Aorta (tissue), 5 donors: Measurements from ENCODE around the gene SRPK2. TPM values are rescaled to one million over a fixed set of nuclear protein-coding genes. Genes with fewer than 3 reads are reported as not detected.
"Not testable (repeated sequence)": the region's sequence is repeated elsewhere in the genome, so short reads cannot be mapped to it uniquely, and the experiment has no call there.

Source experiments
- ATAC-seq: fragments of 200-7000 bp; cut with Tn5 transposase; one replicate; pipeline ENCODE4 v1.9.1; 2022; ENCODE audit warnings: moderate library complexity; ENCODE audit not compliant: low FRiP score
- DNase-seq, 2 donors: peaks; one replicate each; pipeline ENCODE4 v3.0.0-alpha.2; 2020
- H3K27ac ChIP-seq, 2 donors: one replicate each; pipeline ENCODE4 v1.5.1; 2013; ENCODE audit warnings: low read length in 2 of 2, mild to moderate bottlenecking in 2 of 2, moderate library complexity in 2 of 2, control low read depth in 1 of 2, inconsistent platforms in 1 of 2, low read depth in 1 of 2
- H3K27me3 ChIP-seq, 2 donors: one replicate each; pipeline ENCODE4 v1.6.1; 2013; ENCODE audit warnings: control low read depth in 1 of 2, low read length in 1 of 2, mild to moderate bottlenecking in 1 of 2, moderate library complexity in 1 of 2; ENCODE audit not compliant: insufficient read depth in 2 of 2, control insufficient read depth in 1 of 2
- H3K36me3 ChIP-seq, 2 donors: one replicate each; pipeline ENCODE4 v1.6.1; 2013; ENCODE audit warnings: control low read depth in 1 of 2, low read length in 1 of 2, mild to moderate bottlenecking in 1 of 2; ENCODE audit not compliant: insufficient read depth in 2 of 2, control insufficient read depth in 1 of 2
- H3K4me1 ChIP-seq, 2 donors: one replicate each; pipeline ENCODE4 v1.6.1; 2013; ENCODE audit warnings: low read length in 2 of 2, control low read depth in 1 of 2, mild to moderate bottlenecking in 1 of 2, moderate library complexity in 1 of 2; ENCODE audit not compliant: insufficient read depth in 2 of 2, control insufficient read depth in 1 of 2
- H3K4me3 ChIP-seq, 2 donors: one replicate each; pipeline ENCODE4 v1.5.1; 2013; ENCODE audit warnings: low read length in 2 of 2, control low read depth in 1 of 2, mild to moderate bottlenecking in 1 of 2
- H3K9me3 ChIP-seq: one replicate; pipeline ENCODE4 v1.6.1; 2013; ENCODE audit warnings: mild to moderate bottlenecking, low read length; ENCODE audit not compliant: control insufficient read depth
- WGBS, 2 donors: extraction: QIAGEN DNeasy Blood & Tissue Kit; methylation state at CpG; one replicate each; pipeline ENCODE4 v1.1.7; 2013; 5-methylcytosine and 5-hydroxymethylcytosine counted together
- intact Hi-C, 2 donors: fragments of 100-400 bp; cut with DNase I; formaldehyde crosslinking; loops; one replicate each; pipeline versions ENCODE4 v1.14.2 to v1.15.0; 2022
- polyA plus RNA-seq, 2 donors: library from polyadenylated mRNA; stranded (reverse); fragments of 200-250 nt; gene quantifications; one replicate each; pipeline ENCODE4 v1.2.3, GENCODE V29; 2013
- total RNA-seq, 2 donors: library from RNA; stranded (reverse); fragmentation: NEBNext Ultra II Directional; extraction: Animal tissue kit (Norgen Biotek cat#: 25700); gene quantifications; one replicate each; pipeline ENCODE4 v1.2.1, GENCODE V29; 2021
- donor health status: healthy with polysubstance abuse.
- donor health status: Bipolar disorder and iron deficiency.
- donor health status: DM: no; HTN: no; CAD: no.
- donor health status: DM: no; HTN: no; CAD: no.
- donor health status: DM: yes; HTN: yes; CAD: no.

SRPK2 gene
- total and polyA plus RNA-seq, 4 donors = 11.5 to 49.7 (median 28.7) TPM

DNA sequence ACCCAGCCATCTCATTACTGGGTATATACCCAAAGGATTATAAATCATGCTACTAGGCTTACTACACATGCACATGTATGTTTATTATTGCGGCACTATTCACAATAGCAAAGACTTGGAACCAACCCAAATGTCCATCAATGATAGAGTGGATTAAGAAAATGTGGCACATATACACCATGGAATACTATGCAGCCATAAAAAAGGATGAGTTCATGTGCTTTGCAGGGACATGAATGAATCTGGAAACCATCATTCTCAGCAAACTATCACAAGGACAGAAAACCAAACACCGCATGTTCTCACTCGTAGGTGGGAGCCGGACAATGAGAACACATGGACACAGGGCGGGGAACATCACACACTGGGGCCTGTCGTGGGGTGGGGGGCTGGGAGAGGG, 25.1 kb downstream of the SRPK2 start:
- H3K4me3 ChIP-seq, H3K4me1 ChIP-seq, H3K36me3 ChIP-seq, H3K27me3 ChIP-seq, DNase-seq, H3K9me3 ChIP-seq, intact Hi-C loops, ATAC-seq, H3K27ac ChIP-seq: not testable (repeated sequence)
- WGBS, 2 donors = 96 to 97% methylated on average over 6 of the region's 6 CpGs

DNA sequence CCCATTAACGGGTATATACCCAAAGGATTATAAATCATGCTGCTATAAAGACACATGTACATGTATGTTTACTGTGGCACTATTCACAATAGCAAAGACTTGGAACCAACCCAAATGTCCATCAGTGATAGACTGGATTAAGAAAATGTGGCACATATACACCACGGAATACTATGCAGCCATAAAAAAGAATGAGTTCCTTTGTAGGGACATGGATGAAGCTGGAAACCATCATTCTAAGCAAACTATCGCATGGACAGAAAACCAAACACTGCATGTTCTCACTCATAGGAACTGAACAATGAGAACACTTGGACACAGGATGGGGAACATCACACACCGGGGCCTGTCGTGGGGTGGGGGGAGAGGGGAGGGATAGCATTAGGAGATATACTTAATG, 26.0 kb downstream of the SRPK2 start:
- ATAC-seq, DNase-seq, H3K27ac ChIP-seq, H3K36me3 ChIP-seq, H3K4me1 ChIP-seq, intact Hi-C loops, H3K27me3 ChIP-seq, H3K9me3 ChIP-seq, H3K4me3 ChIP-seq: not testable (repeated sequence)
- WGBS, 2 donors = 89% methylated on average over 4 to 5 of the region's 5 CpGs

DNA sequence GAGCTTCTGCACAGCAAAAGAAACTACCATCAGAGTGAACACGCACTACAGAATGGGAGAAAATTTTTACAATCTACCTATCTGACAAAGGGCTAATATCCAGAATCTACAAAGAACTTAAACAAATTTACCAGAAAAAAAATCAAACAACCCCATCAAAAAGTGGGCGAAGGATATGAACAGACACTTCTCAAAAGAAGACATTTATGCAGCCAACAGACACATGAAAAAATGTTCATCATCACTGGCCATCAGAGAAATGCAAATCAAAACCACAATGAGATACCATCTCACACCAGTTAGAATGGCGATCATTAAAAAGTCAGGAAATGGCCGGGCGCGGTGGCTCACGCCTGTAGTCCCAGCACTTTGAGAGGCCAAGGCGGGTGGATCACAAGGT, 26.7 kb downstream of the SRPK2 start:
- WGBS, 2 donors = 95 to 98% methylated on average over 7 to 8 of the region's 8 CpGs
- H3K27ac ChIP-seq, H3K36me3 ChIP-seq, H3K9me3 ChIP-seq, intact Hi-C loops, ATAC-seq, H3K4me3 ChIP-seq, H3K27me3 ChIP-seq, H3K4me1 ChIP-seq, DNase-seq: not testable (repeated sequence)

DNA sequence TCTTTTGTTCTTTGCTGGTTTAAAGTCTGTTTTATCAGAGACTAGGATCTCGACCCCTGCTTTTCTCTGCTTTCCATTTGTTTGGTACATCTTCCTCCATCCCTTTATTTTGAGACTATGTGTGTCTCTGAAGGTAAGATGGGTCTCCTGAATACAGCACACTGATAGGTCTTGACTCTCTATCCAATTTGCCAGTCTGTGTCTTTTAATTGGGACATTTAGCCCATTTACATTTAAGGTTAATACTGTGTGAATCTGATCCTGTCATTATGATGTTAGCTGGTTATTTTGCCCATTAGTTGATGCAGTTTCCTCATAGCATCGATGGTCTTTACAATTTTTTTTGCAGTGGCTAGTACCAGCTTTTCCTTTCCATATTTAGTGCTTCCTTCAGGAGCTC, 28.6 kb downstream of the SRPK2 start:
- H3K4me1 ChIP-seq, H3K9me3 ChIP-seq, ATAC-seq, H3K27me3 ChIP-seq, H3K36me3 ChIP-seq, intact Hi-C loops, H3K4me3 ChIP-seq, H3K27ac ChIP-seq, DNase-seq: not testable (repeated sequence)
- 89 to 98% methylated on average over 2 of the region's 2 CpGs for WGBS, 2 donors

DNA sequence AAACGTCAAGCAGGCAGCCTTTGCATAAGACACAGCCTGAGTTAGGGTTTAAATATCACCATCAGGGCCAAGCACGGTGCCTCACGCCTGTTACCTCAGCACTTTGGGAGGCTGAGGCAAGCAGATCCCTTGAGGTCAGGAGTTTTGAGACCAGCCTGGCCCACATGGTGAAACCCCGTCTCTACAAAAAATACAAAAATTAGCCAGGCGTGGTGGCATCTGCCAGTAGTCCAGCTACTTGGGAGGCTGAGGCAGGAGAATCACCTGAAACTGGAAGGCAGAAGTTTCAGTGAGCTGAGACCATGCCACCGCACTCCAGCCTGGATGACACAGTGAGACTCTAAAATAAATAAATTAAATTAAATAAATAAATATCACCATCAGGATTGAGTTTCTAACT, 33.0 kb downstream of the SRPK2 start:
- H3K4me3 ChIP-seq = no peak overlapping the region
- H3K36me3 ChIP-seq = no peaks in the 10 kb centered on the region
- H3K4me1 ChIP-seq = peaks cover 0 to 3% of the 10 kb centered on the region in 2 donors
- no peak overlapping the region for H3K27ac ChIP-seq
- no peaks in the 10 kb centered on the region for H3K9me3 ChIP-seq
- intact Hi-C loops = loop anchor here in 1 of 2 donors (10.0 kb wide), 1 partner anchor 211 kb away; no protein-coding TSS in a partner anchor
- WGBS, 2 donors = 83 to 90% methylated on average over 6 of the region's 6 CpGs
- DNase-seq (no peak), ATAC-seq (no peak)
- H3K27me3 ChIP-seq = no peaks in the 10 kb centered on the region

DNA sequence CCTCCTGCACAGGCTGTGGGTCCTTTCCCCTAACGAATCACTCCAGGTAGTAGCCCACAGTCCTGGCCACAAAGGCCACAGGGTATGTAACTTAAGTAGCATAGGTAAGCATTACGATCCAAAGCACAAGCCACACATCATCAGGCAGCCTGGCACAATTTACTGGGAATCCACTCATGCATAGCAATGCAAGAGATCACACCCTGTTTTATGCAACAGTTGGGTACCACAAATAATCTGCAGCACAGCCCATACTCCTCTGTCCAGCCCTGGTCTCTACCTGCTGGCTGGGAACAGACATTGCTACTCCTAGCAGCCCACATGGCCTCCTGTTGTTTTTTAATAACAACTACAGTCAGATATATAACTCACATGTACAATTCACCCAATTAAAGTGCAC, 34.3 kb downstream of the SRPK2 start:
- Histone ChIP-seq H3K27me3 (no peaks in the 10 kb centered on the region), H3K27ac (no peak overlapping the region), H3K4me3 (no peak overlapping the region), H3K4me1 (peaks cover 0 to 3% of the 10 kb centered on the region in 2 donors), H3K36me3 (no peaks in the 10 kb centered on the region), H3K9me3 (no peaks in the 10 kb centered on the region)
- intact Hi-C loops = loop anchor here in 1 of 2 donors (10.0 kb wide), 1 partner anchor 210 kb away; no protein-coding TSS in a partner anchor
- WGBS, 2 donors = 91 to 96% methylated on average over 2 of the region's 2 CpGs
- no peak for ATAC-seq
- DNase-seq = no peak

DNA sequence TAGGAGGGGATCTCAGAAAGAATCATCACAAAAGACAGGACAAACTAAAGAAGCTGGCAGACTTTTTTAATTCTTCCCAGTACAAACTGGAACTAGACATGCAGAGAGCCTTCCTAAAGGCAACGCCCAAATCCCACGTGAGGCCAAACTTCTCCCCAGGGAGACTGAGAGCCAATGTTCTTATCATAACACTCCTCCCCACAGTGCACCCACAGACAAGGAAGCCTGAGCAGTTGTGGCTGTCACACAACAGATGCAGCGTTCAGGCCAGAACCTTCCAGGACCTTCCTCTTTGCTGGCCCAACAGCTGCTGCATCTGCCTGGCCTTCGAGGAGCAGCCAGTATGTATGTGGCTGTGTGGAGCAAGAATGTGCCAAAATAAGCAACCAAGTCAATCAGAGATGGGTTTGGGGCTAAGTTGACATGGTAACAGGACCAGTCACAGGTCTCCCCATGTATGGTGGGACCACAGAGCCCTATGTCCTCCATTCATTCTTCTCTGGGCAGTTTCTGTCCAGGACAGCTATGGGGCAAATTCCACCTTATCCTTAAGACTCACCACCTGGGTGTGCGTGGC, 34.9 kb downstream of the SRPK2 start:
- 26 to 28% methylated on average over 5 of the region's 5 CpGs for WGBS, 2 donors
- intact Hi-C loops = loop anchor here in 1 of 2 donors (10.0 kb wide), 1 partner anchor 209 kb away; no protein-coding TSS in a partner anchor
- no peak overlapping the region for H3K27ac ChIP-seq
- DNase-seq (peak in 1 of 2 donors; percentile 71), ATAC-seq (no peak)
- no peaks in the 10 kb centered on the region for H3K9me3 ChIP-seq
- H3K4me3 ChIP-seq = no peak overlapping the region
- H3K36me3 ChIP-seq = no peaks in the 10 kb centered on the region
- H3K4me1 ChIP-seq = peaks cover 0 to 3% of the 10 kb centered on the region in 2 donors
- H3K27me3 ChIP-seq = no peaks in the 10 kb centered on the region

DNA sequence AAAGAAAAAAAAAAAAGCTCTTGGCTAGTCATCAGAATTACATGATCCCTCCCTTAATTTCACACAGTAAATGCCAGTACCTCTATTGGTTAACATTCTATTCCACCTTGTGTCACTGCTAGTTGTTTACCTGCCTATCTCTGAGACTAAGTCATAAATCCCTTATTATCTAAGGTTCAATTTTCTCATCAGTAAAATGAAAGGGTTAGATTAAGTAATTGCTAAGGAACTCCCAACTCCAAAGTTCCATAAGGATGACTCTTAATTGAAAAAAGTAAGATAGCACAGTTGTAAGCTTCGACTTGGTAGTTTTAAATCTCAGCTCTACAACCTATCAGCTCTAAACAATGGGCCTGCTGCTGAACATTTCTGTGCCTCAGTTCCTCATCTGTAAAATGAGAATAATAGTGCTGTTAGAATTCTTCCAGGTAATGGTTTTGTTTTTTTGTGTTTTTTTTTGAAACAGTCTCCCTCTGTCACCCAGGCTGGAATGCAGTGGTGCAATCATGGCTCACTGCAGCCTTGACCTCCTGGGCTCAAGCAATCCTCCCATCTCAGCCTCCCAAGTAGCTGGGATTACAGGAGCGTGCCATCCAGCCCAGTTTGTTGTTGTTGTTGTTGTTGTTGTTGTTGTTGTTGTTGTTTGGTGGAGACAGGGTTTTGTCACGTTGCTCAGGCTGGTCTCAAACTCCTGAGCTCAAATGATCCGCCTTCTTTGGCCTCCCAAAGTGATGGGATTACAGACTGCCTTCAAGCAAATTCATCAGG, 35.6 kb downstream of the SRPK2 start:
- Histone ChIP-seq H3K9me3 (no peaks in the 10 kb centered on the region), H3K27ac (no peak overlapping the region), H3K36me3 (no peaks in the 10 kb centered on the region), H3K4me3 (no peak overlapping the region), H3K27me3 (no peaks in the 10 kb centered on the region), H3K4me1 (peaks cover 0 to 3% of the 10 kb centered on the region in 2 donors)
- ATAC-seq (no peak), DNase-seq (no peak)
- intact Hi-C loops = loop anchor here in 1 of 2 donors (10.0 kb wide), 1 partner anchor 208 kb away; no protein-coding TSS in a partner anchor
- 79 to 89% methylated on average over 4 of the region's 4 CpGs for WGBS, 2 donors
